Peyer's patch (tissue), 4 donors: ENCODE results near the gene MAGI2. TPM values are rescaled to one million over a fixed set of nuclear protein-coding genes. Genes with fewer than 3 reads are reported as not detected.

ENCODE experiments used
- DNase-seq, 3 donors: peaks; one replicate each; pipeline ENCODE4 v3.0.0-alpha.2; 2017 to 2019
- H3K27ac ChIP-seq, 4 donors: fragments of 200-600 bp; sonication (generic); one replicate each; pipeline ENCODE4 v1.5.1; 2016 to 2019
- H3K27me3 ChIP-seq, 2 donors: fragments of 200-600 bp; sonication (generic); one replicate each; pipeline ENCODE4 v1.5.1; 2019
- H3K36me3 ChIP-seq, 3 donors: fragments of 200-600 bp; sonication (generic); one replicate each; pipeline ENCODE4 v1.5.1; 2016 to 2019
- H3K4me1 ChIP-seq, 4 donors: fragments of 200-600 bp; sonication (generic); one replicate each; pipeline ENCODE4 v1.5.1; 2016 to 2019
- H3K4me3 ChIP-seq, 4 donors: fragments of 200-600 bp; sonication (generic); 1 replicate in 3 of 4; 2 replicates in 1 of 4; pipeline ENCODE4 v1.5.1; 2016 to 2019; ENCODE audit warnings: mild to moderate bottlenecking in 1 of 4
- H3K9me3 ChIP-seq, 4 donors: fragments of 200-600 bp; sonication (generic); one replicate each; pipeline ENCODE4 v1.5.1; 2016 to 2019; ENCODE audit warnings: mild to moderate bottlenecking in 1 of 4
- POLR2A ChIP-seq, 2 donors: fragments of 450-650 bp; IDR thresholded peaks; one replicate each; pipeline ENCODE4 v1.5.1; 2017; ENCODE audit warnings: antibody characterized with exemption in 2 of 2, mild to moderate bottlenecking in 2 of 2, moderate library complexity in 2 of 2
- total RNA-seq, 4 donors: library from RNA; depleted of rRNA; stranded (reverse); fragments of >200 nt; gene quantifications; one replicate each; pipeline ENCODE4 v1.1.0, GENCODE V29; 2016
- TF ChIP-seq, protein P1 (sequence below), 6 experiments: fragments of 450-650 bp in 4 of 6; fragments of 200-600 bp in 2 of 6; sonication (generic) in 1 of 6; IDR thresholded peaks; one replicate each; pipeline ENCODE4 v1.5.1; 2017 to 2019; ENCODE audit warnings: antibody characterized with exemption in 6 of 6, mild to moderate bottlenecking in 3 of 6, moderate library complexity in 1 of 6

MAGI2 gene
- total RNA-seq, 4 donors from 2014 or later, result 1.6 to 12.4 (median 2.8) TPM

DNA sequence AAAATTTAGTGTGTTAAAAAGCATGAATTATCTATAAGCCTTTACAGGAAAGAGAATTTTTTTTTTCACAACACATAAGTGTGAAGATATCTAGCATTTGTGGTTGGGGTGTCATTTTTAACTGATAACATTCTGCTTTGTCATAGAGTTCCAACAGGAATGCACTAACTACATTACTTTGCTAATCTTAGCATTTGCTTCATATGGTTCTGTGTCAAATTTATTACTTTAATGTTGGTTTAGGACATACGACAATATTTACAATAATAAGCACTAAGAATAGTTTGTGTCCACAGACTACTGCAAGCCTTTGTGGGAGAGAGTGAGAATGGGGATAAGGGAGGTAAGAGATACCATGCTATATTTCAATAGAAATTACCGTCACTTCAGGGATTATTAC is 40.6 kb upstream of the MAGI2 start:
- H3K4me1 ChIP-seq, result no peaks in the 10 kb centered on the region
- no peaks in the 10 kb centered on the region for H3K27me3 ChIP-seq
- TF ChIP-seq, protein P1, sequence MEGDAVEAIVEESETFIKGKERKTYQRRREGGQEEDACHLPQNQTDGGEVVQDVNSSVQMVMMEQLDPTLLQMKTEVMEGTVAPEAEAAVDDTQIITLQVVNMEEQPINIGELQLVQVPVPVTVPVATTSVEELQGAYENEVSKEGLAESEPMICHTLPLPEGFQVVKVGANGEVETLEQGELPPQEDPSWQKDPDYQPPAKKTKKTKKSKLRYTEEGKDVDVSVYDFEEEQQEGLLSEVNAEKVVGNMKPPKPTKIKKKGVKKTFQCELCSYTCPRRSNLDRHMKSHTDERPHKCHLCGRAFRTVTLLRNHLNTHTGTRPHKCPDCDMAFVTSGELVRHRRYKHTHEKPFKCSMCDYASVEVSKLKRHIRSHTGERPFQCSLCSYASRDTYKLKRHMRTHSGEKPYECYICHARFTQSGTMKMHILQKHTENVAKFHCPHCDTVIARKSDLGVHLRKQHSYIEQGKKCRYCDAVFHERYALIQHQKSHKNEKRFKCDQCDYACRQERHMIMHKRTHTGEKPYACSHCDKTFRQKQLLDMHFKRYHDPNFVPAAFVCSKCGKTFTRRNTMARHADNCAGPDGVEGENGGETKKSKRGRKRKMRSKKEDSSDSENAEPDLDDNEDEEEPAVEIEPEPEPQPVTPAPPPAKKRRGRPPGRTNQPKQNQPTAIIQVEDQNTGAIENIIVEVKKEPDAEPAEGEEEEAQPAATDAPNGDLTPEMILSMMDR (IDR thresholded peaks at IDR 0.05), result no peak
- no peak for TF ChIP-seq POLR2A (IDR thresholded peaks at IDR 0.05)
- H3K9me3 ChIP-seq, result no peaks in the 10 kb centered on the region
- DNase-seq, result no peak
- H3K4me3 ChIP-seq, result no peak overlapping the region
- H3K27ac ChIP-seq, result no peak overlapping the region
- H3K36me3 ChIP-seq, result no peaks in the 10 kb centered on the region

DNA sequence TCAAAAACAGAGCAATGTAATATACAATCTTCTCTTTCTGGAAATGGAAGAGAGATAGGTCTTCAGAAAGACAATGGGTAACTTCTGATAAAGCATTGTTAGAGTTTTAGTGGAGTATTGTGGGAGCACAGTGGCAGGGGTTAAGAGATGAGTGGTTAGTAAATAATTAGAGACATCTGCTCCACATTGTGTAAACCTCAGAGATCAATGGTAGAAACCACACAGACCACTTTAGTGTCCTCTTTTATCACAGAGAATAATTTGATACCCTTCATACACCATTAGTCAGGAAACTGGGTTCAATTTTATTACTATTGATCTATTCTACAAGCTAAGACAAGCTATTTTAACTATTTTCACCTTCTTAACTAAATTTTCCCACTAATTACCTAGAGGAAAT is 35.9 kb upstream of the MAGI2 start:
- Histone ChIP-seq H3K9me3 (no peaks in the 10 kb centered on the region), H3K4me3 (no peak overlapping the region), H3K36me3 (no peaks in the 10 kb centered on the region), H3K4me1 (no peaks in the 10 kb centered on the region), H3K27me3 (no peaks in the 10 kb centered on the region), H3K27ac (no peak overlapping the region)
- TF ChIP-seq POLR2A (IDR thresholded peaks at IDR 0.05), result no peak
- TF ChIP-seq, protein P1 (IDR thresholded peaks at IDR 0.05), result no peak
- DNase-seq, result no peak

DNA sequence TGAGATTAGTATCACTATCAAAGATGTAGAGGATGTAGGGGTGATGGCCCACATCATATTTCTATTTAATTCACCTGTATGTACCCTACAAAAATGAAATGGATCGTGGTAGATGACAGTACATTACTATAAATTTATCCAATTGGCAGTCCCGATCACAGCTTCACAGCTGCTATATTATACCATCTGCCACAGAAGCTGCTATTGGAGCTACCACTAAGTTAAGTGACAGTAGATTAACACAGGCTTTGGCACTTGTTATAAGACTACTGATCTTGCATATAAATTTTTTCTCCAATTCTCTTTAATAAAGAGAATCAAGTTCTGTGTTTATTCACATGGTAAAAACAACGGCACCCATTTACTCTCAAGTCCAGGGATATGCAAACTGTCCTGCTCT is 24.9 kb upstream of the MAGI2 start:
- no peaks in the 10 kb centered on the region for H3K4me1 ChIP-seq
- H3K36me3 ChIP-seq, result no peaks in the 10 kb centered on the region
- no peaks in the 10 kb centered on the region for H3K27me3 ChIP-seq
- no peak overlapping the region for H3K27ac ChIP-seq
- no peak for DNase-seq
- TF ChIP-seq, protein P1 (IDR thresholded peaks at IDR 0.05), result no peak
- TF ChIP-seq POLR2A (IDR thresholded peaks at IDR 0.05), result no peak
- no peaks in the 10 kb centered on the region for H3K9me3 ChIP-seq
- no peak overlapping the region for H3K4me3 ChIP-seq

DNA sequence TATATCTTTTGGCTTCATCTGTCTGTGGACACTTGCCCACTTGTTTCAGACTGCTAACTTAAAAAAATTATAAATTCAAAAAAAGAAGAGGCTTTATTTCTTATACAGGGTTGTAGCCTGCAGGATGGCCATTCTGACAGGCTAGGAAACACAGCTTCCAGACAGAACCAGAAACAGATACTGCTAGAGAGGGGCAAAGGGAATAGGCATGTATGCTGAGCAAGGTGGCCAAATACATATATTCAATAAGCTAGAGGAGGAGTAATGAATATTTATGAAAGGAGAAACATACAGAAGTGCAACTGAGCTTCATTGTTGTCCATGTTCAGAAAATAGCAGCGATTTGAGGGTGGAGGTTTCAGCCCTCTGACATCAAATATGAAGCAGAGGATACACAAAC is 22.0 kb upstream of the MAGI2 start:
- Histone ChIP-seq H3K9me3 (no peaks in the 10 kb centered on the region), H3K4me3 (no peak overlapping the region), H3K27ac (no peak overlapping the region), H3K36me3 (no peaks in the 10 kb centered on the region), H3K27me3 (no peaks in the 10 kb centered on the region), H3K4me1 (no peaks in the 10 kb centered on the region)
- no peak for TF ChIP-seq POLR2A (IDR thresholded peaks at IDR 0.05)
- TF ChIP-seq, protein P1 (IDR thresholded peaks at IDR 0.05), result no peak
- no peak for DNase-seq

- Histone ChIP-seq H3K27me3 (no peaks in the 10 kb centered on the region), H3K4me3 (no peak overlapping the region), H3K4me1 (no peaks in the 10 kb centered on the region), H3K9me3 (no peaks in the 10 kb centered on the region), H3K27ac (no peak overlapping the region), H3K36me3 (no peaks in the 10 kb centered on the region)
- no peak for TF ChIP-seq POLR2A (IDR thresholded peaks at IDR 0.05)
- TF ChIP-seq, protein P1 (IDR thresholded peaks at IDR 0.05), result no peak
- DNase-seq, result no peak
Measured at GRCh38 chr7:79471699-79472098, 18.2 kb upstream of the MAGI2 start.

GRCh38 chr7:79471283-79471682 is 17.8 kb upstream of the MAGI2 start:
- Histone ChIP-seq H3K4me3 (no peak overlapping the region), H3K27ac (no peak overlapping the region), H3K9me3 (no peaks in the 10 kb centered on the region), H3K36me3 (no peaks in the 10 kb centered on the region), H3K27me3 (no peaks in the 10 kb centered on the region), H3K4me1 (no peaks in the 10 kb centered on the region)
- TF ChIP-seq, protein P1 (IDR thresholded peaks at IDR 0.05), result no peak
- TF ChIP-seq POLR2A (IDR thresholded peaks at IDR 0.05), result no peak
- DNase-seq, result no peak
